Measurements from ENCODE around the gene CELF4. TPM values are rescaled to one million over a fixed set of nuclear protein-coding genes. Genes with fewer than 3 reads are reported as not detected.

Gene CELF4
- total and polyA plus RNA-seq, 2 donors (not counting 3 experiments of a cell fraction or from before 2014, with no cell fraction given) = not detected

DNA sequence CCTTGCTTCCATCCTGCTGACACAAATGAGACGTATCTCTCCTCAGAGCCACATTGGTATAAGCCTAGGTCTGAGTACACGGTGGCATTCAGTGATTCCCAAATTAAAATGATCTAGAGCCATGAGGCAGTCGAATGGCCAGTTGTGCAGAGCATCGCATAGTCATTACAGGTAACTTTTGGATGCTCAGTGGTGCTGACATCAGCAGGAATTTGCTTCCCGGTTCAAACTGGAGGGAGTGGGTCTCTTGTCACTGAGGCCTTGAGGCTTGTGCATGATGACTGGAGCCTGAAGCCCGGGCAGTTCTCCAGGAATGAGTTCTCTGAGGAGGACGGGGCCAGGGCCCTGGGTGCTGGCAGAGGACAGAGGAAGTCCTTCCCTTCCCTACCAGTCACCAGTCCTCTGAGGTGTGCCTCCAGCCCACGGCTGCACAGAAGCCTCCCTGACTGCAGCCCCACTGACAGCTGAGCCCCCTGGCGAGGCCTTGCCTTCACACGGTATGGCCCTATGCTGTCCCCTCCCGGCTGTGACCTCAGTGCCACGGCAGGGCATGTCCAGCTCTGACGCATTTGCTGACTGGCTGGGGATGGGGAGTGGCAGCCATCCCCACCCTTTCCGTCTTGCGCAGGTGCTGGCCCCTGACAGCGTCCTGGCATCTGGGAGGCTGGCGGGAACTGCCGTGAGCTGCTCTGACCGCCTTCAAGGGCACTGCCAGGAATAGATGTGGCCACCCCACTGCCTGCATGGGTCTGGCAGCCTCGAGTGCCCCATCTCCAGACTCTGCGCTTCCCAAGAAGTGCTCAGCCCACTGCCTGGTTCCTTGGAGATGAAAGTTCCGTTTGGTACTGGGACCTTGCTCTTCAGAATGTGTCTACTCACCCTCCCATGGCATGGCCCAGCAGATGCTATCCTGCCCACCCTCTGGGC, 117.4 kb downstream of the CELF4 start:
- intact Hi-C loops (cut with micrococcal nuclease) = no loop called here
- dilution Hi-C loops (cut with MboI; ENCODE audit: extremely low pct_ligation_motif_present, low sequenced_read_pairs) = no loop called here
- no peak overlapping the region for H3K4me3 ChIP-seq (replicated peaks in 1 of 3; ENCODE audit: insufficient read depth in 1 of 3, low read depth in 1 of 3, low read length in 3 of 3)
- H3K27ac ChIP-seq (ENCODE audit: insufficient read depth, low read depth, low read length) = no peak overlapping the region
- no TSS peak for BruUV-seq (replicated peaks)
- H3K4me2 ChIP-seq (ENCODE audit: insufficient read depth, low read length) = no peak overlapping the region
- no peak for DNase-seq (ENCODE audit: low read depth, low spot score)
- H3K79me2 ChIP-seq (ENCODE audit: control insufficient read depth, insufficient read depth, low read length) = no peaks in the 10 kb centered on the region
- CTCF ChIA-PET = no interaction called here
- POLR2A ChIA-PET = no interaction called here
- no peaks in the 10 kb centered on the region for H3K36me3 ChIP-seq (ENCODE audit: control insufficient read depth in 2 of 2, extremely low read depth in 1 of 2, insufficient read depth in 2 of 2, low read length in 2 of 2)
- H3K4me1 ChIP-seq (ENCODE audit: control insufficient read depth, extremely low read depth, insufficient read depth, low read length) = no peaks in the 10 kb centered on the region
- H2AFZ ChIP-seq (ENCODE audit: low read depth, low read length) = no peak overlapping the region
- no peak overlapping the region for H3K9ac ChIP-seq (replicated peaks; ENCODE audit: extremely low read depth, insufficient read depth, low read length)
- no peak for FAIRE-seq
- H3K9me3 ChIP-seq (replicated peaks; ENCODE audit: control insufficient read depth, insufficient read depth, low read length) = no peaks in the 10 kb centered on the region
- TF ChIP-seq FOS (IDR thresholded peaks at IDR 0.05; ENCODE audit: borderline replicate concordance, insufficient read depth, low read length) (no peak), GATA2 (IDR thresholded peaks at IDR 0.05; ENCODE audit: insufficient read depth, insufficient read length, low read depth, low read length) (no peak), EZH2 (IDR thresholded peaks at IDR 0.05; ENCODE audit: borderline replicate concordance, low read depth, low read length, severe bottlenecking) (no peak), MYC (IDR thresholded peaks at IDR 0.05; ENCODE audit: low read depth, low read length) (no peak), POLR2AphosphoS5 (IDR thresholded peaks at IDR 0.05; ENCODE audit: insufficient read depth, low read depth, low read length) (no peak), POLR2A (IDR thresholded peaks at IDR 0.05; ENCODE audit: low read depth, low read length) (no peak), JUN (IDR thresholded peaks at IDR 0.05; ENCODE audit: borderline replicate concordance, insufficient read depth, insufficient read length, low read depth) (no peak)
- TF ChIP-seq, protein P1, sequence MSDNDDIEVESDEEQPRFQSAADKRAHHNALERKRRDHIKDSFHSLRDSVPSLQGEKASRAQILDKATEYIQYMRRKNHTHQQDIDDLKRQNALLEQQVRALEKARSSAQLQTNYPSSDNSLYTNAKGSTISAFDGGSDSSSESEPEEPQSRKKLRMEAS (IDR thresholded peaks at IDR 0.05; ENCODE audit: insufficient read depth, insufficient read length) = no peak
- TF ChIP-seq, protein P2, sequence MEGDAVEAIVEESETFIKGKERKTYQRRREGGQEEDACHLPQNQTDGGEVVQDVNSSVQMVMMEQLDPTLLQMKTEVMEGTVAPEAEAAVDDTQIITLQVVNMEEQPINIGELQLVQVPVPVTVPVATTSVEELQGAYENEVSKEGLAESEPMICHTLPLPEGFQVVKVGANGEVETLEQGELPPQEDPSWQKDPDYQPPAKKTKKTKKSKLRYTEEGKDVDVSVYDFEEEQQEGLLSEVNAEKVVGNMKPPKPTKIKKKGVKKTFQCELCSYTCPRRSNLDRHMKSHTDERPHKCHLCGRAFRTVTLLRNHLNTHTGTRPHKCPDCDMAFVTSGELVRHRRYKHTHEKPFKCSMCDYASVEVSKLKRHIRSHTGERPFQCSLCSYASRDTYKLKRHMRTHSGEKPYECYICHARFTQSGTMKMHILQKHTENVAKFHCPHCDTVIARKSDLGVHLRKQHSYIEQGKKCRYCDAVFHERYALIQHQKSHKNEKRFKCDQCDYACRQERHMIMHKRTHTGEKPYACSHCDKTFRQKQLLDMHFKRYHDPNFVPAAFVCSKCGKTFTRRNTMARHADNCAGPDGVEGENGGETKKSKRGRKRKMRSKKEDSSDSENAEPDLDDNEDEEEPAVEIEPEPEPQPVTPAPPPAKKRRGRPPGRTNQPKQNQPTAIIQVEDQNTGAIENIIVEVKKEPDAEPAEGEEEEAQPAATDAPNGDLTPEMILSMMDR (IDR thresholded peaks at IDR 0.05; ENCODE audit: extremely low read depth in 1 of 2, insufficient read depth in 1 of 2, low read depth in 1 of 2, low read length in 2 of 2) = no peak
- no peaks in the 10 kb centered on the region for H3K9me1 ChIP-seq (replicated peaks; ENCODE audit: control insufficient read depth, extremely low read depth, insufficient read depth, low read length)
- H4K20me1 ChIP-seq (replicated peaks; ENCODE audit: control insufficient read depth, extremely low read depth, insufficient read depth, low read length) = no peaks in the 10 kb centered on the region
- no peaks in the 10 kb centered on the region for H3K27me3 ChIP-seq (ENCODE audit: control insufficient read depth in 2 of 2, insufficient read depth in 2 of 2, low read length in 2 of 2)
